Erythroblast (primary cell): ENCODE data around the gene DDX4.

ENCODE experiments used
- GATA1 ChIP-seq: IDR thresholded peaks from 2 replicates; pipeline ENCODE4 v1.6.1; 2011; ENCODE audit warnings: low read depth, mild to moderate bottlenecking, control low read depth, low read length, moderate library complexity
- POLR2A ChIP-seq: IDR thresholded peaks from 2 replicates; pipeline ENCODE4 v1.6.1; 2011; ENCODE audit warnings: mild to moderate bottlenecking, low read length

- TF ChIP-seq POLR2A (no peak), GATA1 (no peak)
Measured at GRCh38 chr5:55714339-55714738, 23.5 kb upstream of the DDX4 start.
